Nucleus accumbens (tissue), 56 donors: ENCODE data around the gene PPP6R3.

Source experiments
- DNase-seq, 56 donors: peaks; one replicate each; lab custom pipeline; 2025; lab: John Stamatoyannopoulos, UW

Gene PPP6R3

GRCh38 chr11:68480852-68481510 is 20.4 kb downstream of the PPP6R3 start:
- no peak for DNase-seq

- no peak for DNase-seq
Measured at GRCh38 chr11:68481579-68482240, 21.2 kb downstream of the PPP6R3 start.

GRCh38 chr11:68488623-68489022 is 28.1 kb downstream of the PPP6R3 start:
- DNase-seq, result no peak

GRCh38 chr11:68495220-68495729 is 34.7 kb downstream of the PPP6R3 start:
- DNase-seq, result no peak

- no peak for DNase-seq
Measured at GRCh38 chr11:68495872-68496271, 35.3 kb downstream of the PPP6R3 start.

GRCh38 chr11:68497761-68498160 is 37.2 kb downstream of the PPP6R3 start:
- DNase-seq, result no peak

GRCh38 chr11:68498321-68498720 is 37.8 kb downstream of the PPP6R3 start:
- DNase-seq, result no peak

GRCh38 chr11:68498903-68499883 is 38.6 kb downstream of the PPP6R3 start:
- DNase-seq, result no peak

GRCh38 chr11:68500206-68500605 is 39.7 kb downstream of the PPP6R3 start:
- DNase-seq, result no peak

- no peak for DNase-seq
Measured at GRCh38 chr11:68501813-68502212, 41.3 kb downstream of the PPP6R3 start.

GRCh38 chr11:68503251-68503687 is 42.7 kb downstream of the PPP6R3 start:
- no peak for DNase-seq

- peak in 1 of 56 donors; percentile 11 for DNase-seq
Measured at GRCh38 chr11:68503792-68504191, 43.2 kb downstream of the PPP6R3 start.

- DNase-seq, result no peak
Measured at GRCh38 chr11:68504432-68505066, 44.0 kb downstream of the PPP6R3 start.

- DNase-seq, result no peak
Measured at GRCh38 chr11:68505596-68505995, 45.0 kb downstream of the PPP6R3 start.

- DNase-seq, result no peak
Measured at GRCh38 chr11:68506908-68507307, 46.4 kb downstream of the PPP6R3 start.

GRCh38 chr11:68508425-68508824 is 47.9 kb downstream of the PPP6R3 start:
- no peak for DNase-seq

GRCh38 chr11:68509066-68509465 is 48.5 kb downstream of the PPP6R3 start:
- no peak for DNase-seq

- no peak for DNase-seq
Measured at GRCh38 chr11:68513930-68514487, 53.5 kb downstream of the PPP6R3 start.

GRCh38 chr11:68517121-68517741 is 56.7 kb downstream of the PPP6R3 start:
- no peak for DNase-seq

- no peak for DNase-seq
Measured at GRCh38 chr11:68518191-68518590, 57.6 kb downstream of the PPP6R3 start.
